K562 (cell line): ENCODE measurements around the gene GNG7. TPM values are rescaled to one million over a fixed set of nuclear protein-coding genes. Genes with fewer than 3 reads are reported as not detected.

Experiments used
- ATAC-seq: fragments of 200-7000 bp; cut with Tn5 transposase; 3 replicates; pipeline ENCODE4 v1.9.1; 2020; ENCODE audit warnings: moderate library complexity
- BruUV-seq: library from RNA; stranded (reverse); fragments of 400-500 nt; replicated peaks from 2 replicates; lab custom pipeline; 2021; lab: Mats Ljungman, UMichigan
- CTCF ChIA-PET: fragments of 300-600 bp; formaldehyde crosslinking; extraction: SDS; loops from one replicate; lab custom pipeline; 2021; ENCODE audit warnings: low intra/inter-chr PET ratio; lab: Yijun Ruan, JAX
- POLR2A ChIA-PET: fragments of 300-600, 350-650 bp; sonication (Branson Sonifier 250); formaldehyde crosslinking; extraction: SDS; loops from one replicate; lab custom pipeline; 2021; ENCODE audit warnings: antibody characterized with exemption, inconsistent platforms; lab: Yijun Ruan, JAX
- DNase-seq, 4 experiments: peaks; one replicate each; pipeline versions ENCODE4 v3.0.0 to v3.0.0-alpha.2; 2011 to 2018; ENCODE audit warnings: low spot score in 3 of 4, mixed read lengths in 3 of 4; ENCODE audit errors: extremely low read depth in 1 of 4
- FAIRE-seq: peaks from 2 replicates; lab custom pipeline; 2011; peaks lifted over from hg19 to GRCh38; lab: Jason Lieb, UNC
- H2AFZ ChIP-seq: 2 replicates; pipeline ENCODE4 v1.6.0; 2011; ENCODE audit warnings: low read depth, low read length, control low read depth, inconsistent platforms
- H3K27ac ChIP-seq: fragments of 200-600 bp; 3 replicates; pipeline ENCODE4 v1.8.0; 2011; ENCODE audit warnings: low read depth, mild to moderate bottlenecking, control low read depth, inconsistent platforms, low read length, moderate library complexity, mixed read lengths; ENCODE audit errors: extremely low read depth
- H3K27me3 ChIP-seq, 2 experiments: fragments of 300-600 bp in 1 of 2; 2 replicates in 1 of 2; 3 replicates in 1 of 2; pipeline versions ENCODE4 v1.6.0 to v1.8.0; 2011; ENCODE audit warnings: inconsistent platforms in 2 of 2, low read length in 2 of 2, mild to moderate bottlenecking in 1 of 2, mixed read lengths in 1 of 2, moderate library complexity in 1 of 2; ENCODE audit not compliant: control insufficient read depth in 2 of 2, insufficient read depth in 2 of 2
- H3K36me3 ChIP-seq: fragments of 300-600 bp; 3 replicates; pipeline ENCODE4 v1.8.0; 2011; ENCODE audit warnings: mild to moderate bottlenecking, low read length, inconsistent platforms; ENCODE audit not compliant: control insufficient read depth, insufficient read depth
- H3K4me1 ChIP-seq, 2 experiments: fragments of 200-600 bp in 1 of 2; replicated peaks in 1 of 2; 2 replicates in 1 of 2; 3 replicates in 1 of 2; pipeline versions ENCODE4 v1.5.1 to v1.8.0; 2011; ENCODE audit warnings: inconsistent platforms in 2 of 2, low read length in 2 of 2, mild to moderate bottlenecking in 1 of 2, mixed read lengths in 1 of 2, moderate library complexity in 1 of 2; ENCODE audit not compliant: control insufficient read depth in 2 of 2, insufficient read depth in 2 of 2
- H3K4me2 ChIP-seq: 2 replicates; pipeline ENCODE4 v1.6.1; 2011; ENCODE audit warnings: low read length, control low read depth, inconsistent platforms, mixed read lengths; ENCODE audit not compliant: insufficient read depth
- H3K4me3 ChIP-seq: fragments of 200-600 bp; sonication (generic), shearing (Covaris generic); 2 replicates; pipeline ENCODE4 v1.5.1; 2016; ENCODE audit warnings: control low read depth, inconsistent platforms
- H3K79me2 ChIP-seq: fragments of 200-600 bp; 3 replicates; pipeline ENCODE4 v1.8.0; 2011; ENCODE audit warnings: low read length, inconsistent platforms; ENCODE audit not compliant: control insufficient read depth, insufficient read depth
- H3K9ac ChIP-seq, 2 experiments: 2 replicates each; pipeline versions ENCODE4 v1.6.0 to v1.6.1; 2011; ENCODE audit warnings: low read depth in 2 of 2, low read length in 2 of 2, control low read depth in 1 of 2, inconsistent platforms in 1 of 2, mild to moderate bottlenecking in 1 of 2, mixed read lengths in 1 of 2; ENCODE audit not compliant: insufficient read depth in 1 of 2
- H3K9me1 ChIP-seq: one replicate; pipeline ENCODE4 v1.6.0; 2011; ENCODE audit warnings: inconsistent platforms, mild to moderate bottlenecking, low read length, moderate library complexity; ENCODE audit not compliant: control insufficient read depth, insufficient read depth
- H3K9me3 ChIP-seq: replicated peaks from 2 replicates; pipeline ENCODE4 v1.5.1; 2011; ENCODE audit warnings: low read depth, low read length, inconsistent platforms; ENCODE audit not compliant: control insufficient read depth, insufficient read depth
- H4K20me1 ChIP-seq: replicated peaks from 2 replicates; pipeline ENCODE4 v1.6.1; 2011; ENCODE audit warnings: low read length, inconsistent platforms, mixed read lengths; ENCODE audit not compliant: control insufficient read depth, insufficient read depth
- RB1 ChIP-seq: fragments of 450-650 bp; IDR thresholded peaks from 2 replicates; pipeline ENCODE4 v1.6.1; 2017; ENCODE audit warnings: low read depth, mild to moderate bottlenecking
- WGBS: fragments of 100-300 bp; shearing (Covaris generic); methylation state at CpG from one replicate; pipeline ENCODE4 v1.1.6; 2016; ENCODE audit warnings: low coverage, mixed read lengths; ENCODE audit not compliant: insufficient coverage; ENCODE audit errors: missing lambda C conversion rate; 5-methylcytosine and 5-hydroxymethylcytosine counted together
- in situ Hi-C: fragments of 300-500 bp; cut with MboI; formaldehyde crosslinking; loops from 4 replicates; pipeline ENCODE4 v1.15.0; 2018; ENCODE audit warnings: inconsistent platforms, mixed read lengths
- intact Hi-C: fragments of 100-400 bp; cut with micrococcal nuclease; formaldehyde crosslinking; loops from 2 replicates; pipeline ENCODE4 v1.14.2; 2022
- polyA plus RNA-seq, 8 experiments: library from polyadenylated mRNA; depleted of rRNA in 4 of 8; stranded (reverse) in 5 of 8; unstranded in 3 of 8; fragments of >200 nt; fragmentation: Nextera tagmentation in 2 of 8; fragmentation: Illumina TruSeq in 1 of 8; extraction: Ambion mirVana in 2 of 8; extraction: Trizol in 1 of 8; gene quantifications; 2 replicates each; pipeline versions ENCODE4 v1.2.1 to v1.2.3, GENCODE V29; 2011 to 2014; ENCODE audit warnings: inconsistent platforms in 1 of 8, missing spikeins in 1 of 8
- total RNA-seq, 7 experiments: library from RNA; depleted of rRNA in 6 of 7; stranded (reverse); fragments of >200 nt in 6 of 7; fragmentation: Illumina TruSeq in 2 of 7; extraction: Trizol in 2 of 7; gene quantifications; 2 replicates each; pipeline versions ENCODE4 v1.2.1 to v1.2.3, GENCODE V29; 2011 to 2021; ENCODE audit warnings: low replicate concordance in 1 of 7
- TF ChIP-seq, protein P1 (sequence below): sonication (generic); formaldehyde crosslinking; IDR thresholded peaks from 2 replicates; pipeline ENCODE4 v1.8.1; 2023; ENCODE audit warnings: mild to moderate bottlenecking, missing genetic modification reagents

The GNG7 gene
- total and polyA plus RNA-seq, 9 of the 15 experiments (the other 6 are each of a cell fraction or from before 2014, with no cell fraction given): 0.01 to 0.20 (median 0.06) TPM; not detected in 1

DNA sequence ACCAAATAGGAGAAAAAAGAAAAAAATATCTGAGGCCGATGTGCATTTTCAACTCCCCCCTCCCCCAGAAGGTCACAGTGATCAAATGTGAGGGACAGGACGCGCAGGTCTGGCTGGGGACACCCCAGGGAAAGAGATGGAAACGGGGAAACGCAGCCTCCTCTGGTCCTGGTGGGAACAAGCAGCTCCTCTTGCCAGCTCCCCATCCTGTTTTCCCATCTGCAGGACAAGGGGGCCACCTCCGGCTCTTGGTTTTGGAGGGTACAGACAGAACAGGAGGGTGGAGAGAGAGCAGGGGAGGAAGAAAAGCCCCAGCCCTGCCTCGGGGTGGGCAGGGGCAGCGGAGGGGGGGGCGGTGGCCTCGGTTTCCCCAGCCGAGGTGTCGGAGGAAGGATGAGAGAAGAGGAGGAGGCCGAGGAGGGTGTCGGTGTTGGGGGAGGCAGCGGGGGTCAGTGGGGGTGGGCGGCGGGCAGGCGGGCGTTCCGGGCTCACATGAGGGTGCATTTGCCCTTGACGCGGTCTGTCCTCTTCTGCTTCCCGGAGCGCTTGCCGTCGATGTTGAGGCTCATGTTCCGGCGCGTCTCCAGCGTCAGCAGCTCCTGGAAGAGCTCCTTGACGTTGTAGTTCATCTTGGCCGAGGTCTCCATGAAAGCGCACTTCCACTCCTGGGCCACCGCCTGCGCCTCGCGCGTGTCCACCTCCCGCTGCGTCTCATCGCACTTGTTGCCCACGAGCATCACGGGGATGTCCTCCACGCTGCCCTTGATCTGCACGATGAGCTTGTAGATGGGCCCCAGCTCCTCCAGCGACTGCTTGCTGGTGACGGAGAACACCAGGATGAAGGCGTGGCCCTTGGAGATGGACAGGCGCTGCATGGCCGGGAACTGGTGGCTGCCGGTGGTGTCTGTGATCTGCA is 14.5 kb upstream of the GNG7 start:
- H3K9me3 ChIP-seq: 0 out of 2 replicates have a peak, but pooled peaks cover 4% of the 10 kb centered on the region
- H3K4me1 ChIP-seq: peaks cover 0 to 33% of the 10 kb centered on the region in 2 experiments; a peak in 3 of 5 replicates
- no peaks in the 10 kb centered on the region for H3K9me1 ChIP-seq
- DNase-seq: no peak
- no peak overlapping the region for H2AFZ ChIP-seq
- no peaks in the 10 kb centered on the region for H3K36me3 ChIP-seq
- FAIRE-seq: no peak
- CTCF ChIA-PET: no interaction called here
- POLR2A ChIA-PET: interaction anchor here (1.8 kb wide), 1 partner anchor 11 kb away, joined by 5 read pairs; no protein-coding TSS in a partner anchor
- no peaks in the 10 kb centered on the region for H4K20me1 ChIP-seq
- no TSS peak for BruUV-seq
- no peaks in the 10 kb centered on the region for H3K79me2 ChIP-seq
- TF ChIP-seq, protein P1, sequence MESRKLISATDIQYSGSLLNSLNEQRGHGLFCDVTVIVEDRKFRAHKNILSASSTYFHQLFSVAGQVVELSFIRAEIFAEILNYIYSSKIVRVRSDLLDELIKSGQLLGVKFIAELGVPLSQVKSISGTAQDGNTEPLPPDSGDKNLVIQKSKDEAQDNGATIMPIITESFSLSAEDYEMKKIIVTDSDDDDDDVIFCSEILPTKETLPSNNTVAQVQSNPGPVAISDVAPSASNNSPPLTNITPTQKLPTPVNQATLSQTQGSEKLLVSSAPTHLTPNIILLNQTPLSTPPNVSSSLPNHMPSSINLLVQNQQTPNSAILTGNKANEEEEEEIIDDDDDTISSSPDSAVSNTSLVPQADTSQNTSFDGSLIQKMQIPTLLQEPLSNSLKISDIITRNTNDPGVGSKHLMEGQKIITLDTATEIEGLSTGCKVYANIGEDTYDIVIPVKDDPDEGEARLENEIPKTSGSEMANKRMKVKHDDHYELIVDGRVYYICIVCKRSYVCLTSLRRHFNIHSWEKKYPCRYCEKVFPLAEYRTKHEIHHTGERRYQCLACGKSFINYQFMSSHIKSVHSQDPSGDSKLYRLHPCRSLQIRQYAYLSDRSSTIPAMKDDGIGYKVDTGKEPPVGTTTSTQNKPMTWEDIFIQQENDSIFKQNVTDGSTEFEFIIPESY (CRISPR knock-in tag): peak; percentile 74; the same call in 1 of the 2 replicates
- TF ChIP-seq RB1: no peak
- H3K4me2 ChIP-seq: no peak overlapping the region
- no peak overlapping the region for H3K27ac ChIP-seq
- intact Hi-C loops (no loop called here), in situ Hi-C loops (no loop called here)
- H3K27me3 ChIP-seq: 0 out of 5 replicates have a peak, but pooled peaks cover 0 to under 1% of the 10 kb centered on the region in 2 experiments
- no peak overlapping the region for H3K4me3 ChIP-seq
- no peak for ATAC-seq
- no peak overlapping the region for H3K9ac ChIP-seq
- WGBS: 86% methylated on average over 26 of the region's 51 CpGs
